IMR-90 (cell line): ENCODE data around the gene RAX2. TPM values are rescaled to one million over a fixed set of nuclear protein-coding genes. Genes with fewer than 3 reads are reported as not detected.

Source experiments
- ATAC-seq: fragments of 200-7000 bp; cut with Tn5 transposase; 2 replicates; pipeline ENCODE4 v1.9.1; 2020; ENCODE audit warnings: low read depth, mild to moderate bottlenecking, moderate library complexity
- BruUV-seq: library from RNA; stranded (reverse); fragments of 400-500 nt; replicated peaks from 2 replicates; lab custom pipeline; 2021; lab: Mats Ljungman, UMichigan
- CTCF ChIA-PET: fragments of 300-600 bp; formaldehyde crosslinking; extraction: SDS; loops from one replicate; lab custom pipeline; 2021; ENCODE audit warnings: antibody characterized with exemption; lab: Yijun Ruan, JAX
- POLR2A ChIA-PET: fragments of 300-600 bp; sonication (Branson Sonifier 250); formaldehyde crosslinking; loops from one replicate; lab custom pipeline; 2022; ENCODE audit warnings: antibody characterized with exemption; ENCODE audit not compliant: unreplicated experiment; lab: Charles Lee
- DNase-seq: peaks from one replicate; pipeline ENCODE4 v3.0.0; 2013
- H2AFZ ChIP-seq: replicated peaks from 2 replicates; pipeline ENCODE3; 2013; ENCODE audit warnings: low read length, mild to moderate bottlenecking; ENCODE audit not compliant: poor library complexity
- H2AK5ac ChIP-seq: 2 replicates; pipeline ENCODE4 v1.6.1; 2013; ENCODE audit warnings: low read depth, low read length, inconsistent platforms
- H2AK9ac ChIP-seq: replicated peaks from 2 replicates; pipeline ENCODE3; 2013; ENCODE audit warnings: mild to moderate bottlenecking, low read depth, low read length, moderate library complexity; ENCODE audit not compliant: poor library complexity
- H2BK120ac ChIP-seq: 2 replicates; pipeline ENCODE4 v1.6.1; 2013; ENCODE audit warnings: low read depth, low read length, inconsistent platforms
- H2BK15ac ChIP-seq: 3 replicates; pipeline ENCODE4 v1.6.1; 2013; ENCODE audit warnings: low read depth, low read length, inconsistent platforms
- H2BK20ac ChIP-seq: 2 replicates; pipeline ENCODE4 v1.6.1; 2013; ENCODE audit warnings: low read depth, mild to moderate bottlenecking, inconsistent platforms, low read length, moderate library complexity
- H2BK5ac ChIP-seq: 2 replicates; pipeline ENCODE4 v1.6.1; 2013; ENCODE audit warnings: mild to moderate bottlenecking, low read depth, low read length, inconsistent platforms; ENCODE audit not compliant: poor library complexity, severe bottlenecking
- H3K14ac ChIP-seq: replicated peaks from 2 replicates; pipeline ENCODE4 v1.6.1; 2013; ENCODE audit warnings: low read depth, low read length, inconsistent platforms
- H3K18ac ChIP-seq: 2 replicates; pipeline ENCODE4 v1.6.1; 2013; ENCODE audit warnings: low read depth, low read length, control low read depth
- H3K23ac ChIP-seq: 2 replicates; pipeline ENCODE4 v1.6.1; 2013; ENCODE audit warnings: low read depth, low read length, inconsistent platforms
- H3K27ac ChIP-seq: 2 replicates; pipeline ENCODE4 v1.5.1; 2013; ENCODE audit warnings: mild to moderate bottlenecking, control low read depth, low read length; ENCODE audit not compliant: insufficient read depth
- H3K27me3 ChIP-seq: 2 replicates; pipeline ENCODE4 v1.6.1; 2013; ENCODE audit warnings: low read length; ENCODE audit not compliant: control insufficient read depth, insufficient read depth
- H3K36me3 ChIP-seq: 2 replicates; pipeline ENCODE4 v1.6.1; 2013; ENCODE audit warnings: low read length, mixed read lengths; ENCODE audit not compliant: control insufficient read depth, insufficient read depth
- H3K4ac ChIP-seq: 2 replicates; pipeline ENCODE4 v1.6.1; 2013; ENCODE audit warnings: low read depth, low read length, inconsistent platforms
- H3K4me1 ChIP-seq: 2 replicates; pipeline ENCODE4 v1.6.1; 2013; ENCODE audit warnings: low read length, mixed read lengths; ENCODE audit not compliant: control insufficient read depth, insufficient read depth
- H3K4me2 ChIP-seq: 2 replicates; pipeline ENCODE4 v1.6.1; 2013; ENCODE audit warnings: low read depth, mild to moderate bottlenecking, control low read depth, low read length, moderate library complexity
- H3K4me3 ChIP-seq: 2 replicates; pipeline ENCODE4 v1.5.1; 2013; ENCODE audit warnings: low read depth, mild to moderate bottlenecking, control low read depth, low read length, moderate library complexity; ENCODE audit not compliant: insufficient read depth
- H3K56ac ChIP-seq: 2 replicates; pipeline ENCODE4 v1.6.1; 2013; ENCODE audit warnings: low read length, inconsistent platforms; ENCODE audit not compliant: insufficient read depth; ENCODE audit errors: extremely low read depth
- H3K79me1 ChIP-seq, 2 experiments: 2 replicates each; pipeline ENCODE4 v1.6.1; 2013; ENCODE audit warnings: low read length in 2 of 2, inconsistent platforms in 1 of 2, low read depth in 1 of 2
- H3K9ac ChIP-seq: 2 replicates; pipeline ENCODE4 v1.6.1; 2013; ENCODE audit warnings: low read depth, low read length, control low read depth
- H3K9me1 ChIP-seq: 2 replicates; pipeline ENCODE4 v1.6.1; 2013; ENCODE audit warnings: low read length, inconsistent platforms; ENCODE audit not compliant: insufficient read depth
- H3K9me3 ChIP-seq: 2 replicates; pipeline ENCODE4 v1.6.1; 2013; ENCODE audit warnings: low read length; ENCODE audit not compliant: control insufficient read depth, insufficient read depth
- H4K20me1 ChIP-seq: 2 replicates; pipeline ENCODE4 v1.6.1; 2013; ENCODE audit warnings: low read length, inconsistent platforms; ENCODE audit not compliant: insufficient read depth
- H4K5ac ChIP-seq: 2 replicates; pipeline ENCODE4 v1.6.1; 2013; ENCODE audit warnings: mild to moderate bottlenecking, low read depth, low read length, control low read depth
- H4K8ac ChIP-seq, 2 experiments: 2 replicates each; pipeline ENCODE4 v1.6.1; 2013; ENCODE audit warnings: low read depth in 2 of 2, low read length in 2 of 2, control low read depth in 1 of 2, inconsistent platforms in 1 of 2
- H4K91ac ChIP-seq: 2 replicates; pipeline ENCODE4 v1.6.1; 2013; ENCODE audit warnings: low read depth, low read length, inconsistent platforms; ENCODE audit not compliant: insufficient read depth
- CHD1 ChIP-seq: IDR thresholded peaks from 2 replicates; pipeline ENCODE4 v1.6.1; 2012; ENCODE audit warnings: low read depth, low read length, improper control_type of control experiment
- ELK1 ChIP-seq: fragments of 150-350 bp; IDR thresholded peaks from 2 replicates; pipeline ENCODE4 v1.6.1; 2016; ENCODE audit warnings: low read depth, mild to moderate bottlenecking, low read length, moderate library complexity, borderline replicate concordance
- NFE2L2 ChIP-seq: fragments of 150-350 bp; IDR thresholded peaks from 2 replicates; pipeline ENCODE4 v1.6.1; 2016; ENCODE audit warnings: low read depth, mild to moderate bottlenecking, low read length
- WGBS, 2 experiments: methylation state at CpG; one replicate each; pipeline versions ENCODE4 v1.1.5 to v1.1.7; 2013; ENCODE audit warnings: missing lambda C conversion rate in 2 of 2; ENCODE audit not compliant: insufficient read length in 1 of 2; ENCODE audit errors: extremely low coverage in 2 of 2; 5-methylcytosine and 5-hydroxymethylcytosine counted together
- dilution Hi-C: fragments of 300-500 bp; cut with HindIII; formaldehyde crosslinking; loops from one replicate; pipeline ENCODE4 v1.14.3; 2018; ENCODE audit warnings: low sequenced_read_pairs; ENCODE audit not compliant: unreplicated experiment
- in situ Hi-C: fragments of 300-500 bp; cut with MboI; formaldehyde crosslinking; loops from 3 replicates; pipeline ENCODE4 v1.14.3; 2019; ENCODE audit warnings: low sequenced_read_pairs, inconsistent platforms, mixed read lengths
- intact Hi-C: fragments of 100-400 bp; cut with micrococcal nuclease; formaldehyde crosslinking; loops from 2 replicates; pipeline ENCODE4 v1.10.0; 2022
- polyA plus RNA-seq, 3 experiments: library from polyadenylated mRNA; depleted of rRNA; stranded (reverse); fragments of >200 nt; gene quantifications; 2 replicates each; pipeline ENCODE4 v1.2.3, GENCODE V29; 2012; ENCODE audit warnings: low replicate concordance in 1 of 3
- total RNA-seq: library from RNA; depleted of rRNA; stranded (reverse); fragments of >200 nt; gene quantifications from 2 replicates; pipeline ENCODE4 v1.2.3, GENCODE V29; 2012

Gene RAX2
- total and polyA plus RNA-seq, 2 of the 4 experiments (the other 2 are of a cell fraction) = not detected

DNA sequence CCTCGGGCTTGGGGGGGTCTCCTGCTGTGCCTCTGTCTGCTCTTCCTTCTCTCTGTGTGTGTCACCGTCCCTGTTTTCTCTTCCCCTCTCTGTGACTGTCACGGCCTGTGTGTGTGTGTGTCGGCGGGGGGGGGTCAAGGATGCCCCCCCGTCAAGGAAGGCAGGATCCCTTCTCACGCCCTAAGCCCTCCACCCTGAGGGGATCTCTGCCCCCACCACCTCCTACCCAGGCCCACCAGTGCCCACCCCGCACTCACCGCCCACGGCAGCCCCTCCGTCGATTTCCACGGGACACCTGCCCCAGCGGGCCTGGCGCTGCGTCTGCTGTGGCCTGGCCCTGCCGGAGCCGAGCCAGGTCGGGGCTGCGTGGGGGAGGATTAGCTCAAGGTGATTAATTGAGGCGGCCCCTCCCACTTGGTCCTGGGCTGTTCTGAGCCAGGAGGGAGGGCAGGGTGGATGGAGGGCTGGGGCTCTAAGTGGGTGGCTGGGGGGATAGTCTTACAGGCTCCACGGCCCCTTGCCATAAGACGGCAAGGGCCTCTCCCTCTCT is at the start of gene RAX2 (continued):
- no peak for TF ChIP-seq CHD1

GRCh38 chr19:3821156-3821555 is 49.1 kb upstream of the RAX2 start:
- Histone ChIP-seq H4K91ac (no peak overlapping the region), H3K4me3 (no peak overlapping the region), H4K20me1 (no peaks in the 10 kb centered on the region), H3K27ac (no peak overlapping the region), H2AK9ac (no peak overlapping the region), H3K36me3 (no peaks in the 10 kb centered on the region), H2BK120ac (no peak overlapping the region), H2AK5ac (no peak overlapping the region), H3K9ac (no peak overlapping the region), H3K4me1 (no peaks in the 10 kb centered on the region), H3K4ac (no peak overlapping the region), H3K9me1 (0 out of 2 replicates have a peak, but pooled peaks cover 2% of the 10 kb centered on the region), H4K8ac (no peak overlapping the region), H2BK15ac (no peak overlapping the region), H3K56ac (no peak overlapping the region), H2BK5ac (no peak overlapping the region), H3K18ac (no peak overlapping the region), H3K23ac (no peak overlapping the region), H3K79me1 (no peaks in the 10 kb centered on the region), H3K9me3 (no peaks in the 10 kb centered on the region), H2BK20ac (no peak overlapping the region), H3K4me2 (no peak overlapping the region), H3K27me3 (peaks cover 12% of the 10 kb centered on the region; the same call in 1 of the 2 replicates), H3K14ac (no peak overlapping the region), H4K5ac (no peak overlapping the region), H2AFZ (no peak overlapping the region)
- ChIA-PET CTCF (no interaction called here), POLR2A (no interaction called here)
- ATAC-seq = no peak
- WGBS, 2 experiments = 78% methylated on average over 8 of the region's 23 CpGs; no CpG with 5 or more reads in 1 of the 2 experiments
- intact Hi-C loops = loop anchor here (5.0 kb wide), 1 partner anchor 154 kb away; no protein-coding TSS in a partner anchor
- TF ChIP-seq ELK1 = no peak
- TF ChIP-seq NFE2L2 = no peak
- in situ Hi-C loops = no loop called here
- no TSS peak for BruUV-seq
- no peak for DNase-seq
- dilution Hi-C loops = no loop called here
